Smooth muscle cell of the brain vasculature (primary cell): ENCODE results near the gene FAM3A.
"Not testable (repeated sequence)": the region's sequence is repeated elsewhere in the genome, so short reads cannot be mapped to it uniquely, and the experiment has no call there.

Experiments used
- DNase-seq: peaks from one replicate; pipeline ENCODE4 v3.0.0-alpha.2; 2012; ENCODE audit warnings: low read depth, low spot score

Gene FAM3A

GRCh38 chrX:154502989-154503388 is 13.0 kb downstream of the FAM3A start:
- DNase-seq = no peak

- no peak for DNase-seq
Observed at GRCh38 chrX:154502098-154502497, 13.9 kb downstream of the FAM3A start.

GRCh38 chrX:154501423-154501822 is 14.6 kb downstream of the FAM3A start:
- not testable (repeated sequence) for DNase-seq

GRCh38 chrX:154496591-154497137 is 19.4 kb downstream of the FAM3A start:
- DNase-seq = not testable (repeated sequence)

- DNase-seq = no peak
Observed at GRCh38 chrX:154495472-154495922, 20.5 kb downstream of the FAM3A start.

GRCh38 chrX:154494715-154495114 is 21.3 kb downstream of the FAM3A start:
- DNase-seq = no peak

- DNase-seq = peak; percentile 72
Observed at GRCh38 chrX:154490414-154491083, 25.5 kb downstream of the FAM3A start, which contains the start of gene SLC10A3. Gene SLC10A3 (minus strand): TSS chrX:154490629. CDS start chrX:154488940, 1,689 bp downstream.

GRCh38 chrX:154490021-154490413 is 26.0 kb downstream of the FAM3A start:
- DNase-seq = no peak

GRCh38 chrX:154489182-154489581 is 26.9 kb downstream of the FAM3A start:
- DNase-seq = no peak

- no peak for DNase-seq
Observed at GRCh38 chrX:154488336-154489075, 27.5 kb downstream of the FAM3A start.

- DNase-seq = no peak
Observed at GRCh38 chrX:154487518-154488290, 28.3 kb downstream of the FAM3A start.

GRCh38 chrX:154486396-154487207 is 29.4 kb downstream of the FAM3A start, which contains the start of gene UBL4A:
Gene UBL4A (minus strand): TSS chrX:154486615. CDS start chrX:154486584, 31 bp downstream.
- no peak for DNase-seq

- no peak for DNase-seq
Observed at GRCh38 chrX:154486052-154486395, 30.0 kb downstream of the FAM3A start.

GRCh38 chrX:154485150-154486051 is 30.6 kb downstream of the FAM3A start:
- no peak for DNase-seq

- no peak for DNase-seq
Observed at GRCh38 chrX:154484255-154485149, 31.5 kb downstream of the FAM3A start.

- no peak for DNase-seq
Observed at GRCh38 chrX:154483325-154483724, 32.7 kb downstream of the FAM3A start.

GRCh38 chrX:154482786-154483185 is 33.2 kb downstream of the FAM3A start:
- DNase-seq = no peak

- DNase-seq = no peak
Observed at GRCh38 chrX:154481911-154482601, 34.0 kb downstream of the FAM3A start.
